GM19238 (cell line): ENCODE measurements around the gene IL13RA2.

ENCODE experiments used
- DNase-seq: peaks from one replicate; pipeline ENCODE4 v3.0.0; 2011; ENCODE audit warnings: low spot score; ENCODE audit not compliant: insufficient read length

The IL13RA2 gene, protein sequence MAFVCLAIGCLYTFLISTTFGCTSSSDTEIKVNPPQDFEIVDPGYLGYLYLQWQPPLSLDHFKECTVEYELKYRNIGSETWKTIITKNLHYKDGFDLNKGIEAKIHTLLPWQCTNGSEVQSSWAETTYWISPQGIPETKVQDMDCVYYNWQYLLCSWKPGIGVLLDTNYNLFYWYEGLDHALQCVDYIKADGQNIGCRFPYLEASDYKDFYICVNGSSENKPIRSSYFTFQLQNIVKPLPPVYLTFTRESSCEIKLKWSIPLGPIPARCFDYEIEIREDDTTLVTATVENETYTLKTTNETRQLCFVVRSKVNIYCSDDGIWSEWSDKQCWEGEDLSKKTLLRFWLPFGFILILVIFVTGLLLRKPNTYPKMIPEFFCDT

GRCh38 chrX:115017455-115017854 lies at the start of gene IL13RA2:
Gene IL13RA2, minus strand, starts transcription at chrX:115017616. Its CDS starts 347 bp downstream, at chrX:115017269.
- DNase-seq = no peak

GRCh38 chrX:115065304-115065703 lies 47.9 kb upstream of the IL13RA2 start:
- no peak for DNase-seq

GRCh38 chrX:115060013-115060412 lies 42.6 kb upstream of the IL13RA2 start:
- DNase-seq = no peak

DNA sequence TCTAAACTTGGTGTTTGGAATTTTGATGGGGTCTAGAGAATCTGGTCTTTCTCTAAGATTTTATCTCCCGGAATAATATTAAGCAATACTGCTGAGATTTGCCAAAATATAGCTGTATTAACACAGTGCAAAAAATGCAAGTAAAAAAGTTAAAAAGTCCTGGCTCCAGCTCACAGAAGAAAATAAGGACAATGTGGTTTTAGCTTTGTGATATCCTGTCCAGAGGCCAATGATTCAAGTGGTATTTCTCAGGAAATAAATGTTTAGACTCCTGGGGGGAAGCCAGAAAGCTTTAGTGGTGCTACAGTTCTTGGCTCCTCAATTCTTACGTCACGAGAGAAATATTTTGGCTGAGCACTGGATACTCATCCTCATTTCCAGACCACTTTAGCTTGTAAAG lies 40.9 kb upstream of the IL13RA2 start:
- no peak for DNase-seq

GRCh38 chrX:115054876-115055275 lies 37.5 kb upstream of the IL13RA2 start:
- no peak for DNase-seq

- no peak for DNase-seq
These were observed 35.8 kb upstream of the IL13RA2 start for GRCh38 chrX:115053223-115053622.

DNA sequence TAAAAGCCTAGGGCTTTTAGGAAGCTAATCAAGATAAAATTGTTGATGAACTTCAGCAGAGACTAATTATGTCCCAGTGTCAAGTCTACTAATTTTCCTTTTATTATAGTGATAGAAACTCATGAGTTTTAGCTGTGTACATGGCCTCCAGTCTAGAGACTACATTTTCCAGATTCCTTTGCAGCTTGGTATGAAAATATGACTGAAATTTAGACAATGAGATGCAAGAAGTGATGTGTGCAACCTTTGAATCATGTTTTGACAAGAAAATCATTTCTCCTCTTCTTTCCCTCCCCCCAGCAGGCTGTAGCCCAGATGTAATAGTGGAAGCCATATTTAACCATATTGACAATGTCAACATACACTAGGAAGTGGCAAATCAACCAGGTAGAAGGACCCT lies 30.3 kb upstream of the IL13RA2 start:
- no peak for DNase-seq

GRCh38 chrX:115047181-115047580 lies 29.8 kb upstream of the IL13RA2 start:
- DNase-seq = no peak

DNA sequence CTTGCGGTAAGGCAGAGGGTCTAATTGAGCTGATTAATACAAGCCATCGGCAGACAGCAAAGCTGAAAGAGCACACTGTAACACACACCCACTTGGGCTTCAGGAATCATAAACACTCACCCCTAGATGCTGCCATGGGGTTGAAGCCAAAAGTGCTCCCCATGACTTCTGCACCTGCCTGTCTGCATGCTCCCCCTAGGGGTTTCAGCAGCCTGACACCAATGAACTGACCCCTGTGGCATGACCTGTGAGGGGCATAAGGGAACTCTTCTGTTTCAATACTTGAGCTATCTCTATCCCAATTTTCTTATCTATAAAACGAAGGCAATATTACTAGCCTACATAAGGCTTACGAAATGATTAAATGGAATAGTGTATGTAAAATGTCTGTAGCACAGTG lies 23.0 kb upstream of the IL13RA2 start:
- DNase-seq = no peak

DNA sequence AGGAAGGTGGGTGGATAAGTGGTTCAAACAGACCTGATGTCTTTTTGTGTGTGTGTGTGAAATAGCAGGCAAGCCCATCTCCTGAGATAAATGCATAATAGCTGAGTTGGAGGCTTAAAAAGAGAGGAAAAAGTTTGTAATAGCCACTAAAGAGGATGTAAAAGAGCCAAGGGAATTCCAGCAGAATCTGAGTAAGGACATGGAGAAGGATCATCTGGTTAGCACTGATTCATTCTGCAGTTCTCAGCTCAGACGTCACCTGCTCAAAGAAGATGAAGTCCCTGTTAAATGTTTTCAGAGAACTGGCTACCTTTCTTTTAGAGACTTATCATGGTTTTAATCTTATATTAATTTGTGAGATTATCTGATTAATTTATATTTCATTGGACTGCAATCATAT lies 21.0 kb upstream of the IL13RA2 start:
- DNase-seq = no peak

- DNase-seq = no peak
These were observed 18.6 kb upstream of the IL13RA2 start for GRCh38 chrX:115036029-115036428.

- no peak for DNase-seq
These were observed 14.6 kb upstream of the IL13RA2 start for GRCh38 chrX:115031989-115032388.

GRCh38 chrX:115030625-115031024 lies 13.2 kb upstream of the IL13RA2 start:
- DNase-seq = no peak

- no peak for DNase-seq
These were observed 12.6 kb upstream of the IL13RA2 start for GRCh38 chrX:115029869-115030570.

GRCh38 chrX:115029440-115029839 lies 12.0 kb upstream of the IL13RA2 start:
- no peak for DNase-seq

DNA sequence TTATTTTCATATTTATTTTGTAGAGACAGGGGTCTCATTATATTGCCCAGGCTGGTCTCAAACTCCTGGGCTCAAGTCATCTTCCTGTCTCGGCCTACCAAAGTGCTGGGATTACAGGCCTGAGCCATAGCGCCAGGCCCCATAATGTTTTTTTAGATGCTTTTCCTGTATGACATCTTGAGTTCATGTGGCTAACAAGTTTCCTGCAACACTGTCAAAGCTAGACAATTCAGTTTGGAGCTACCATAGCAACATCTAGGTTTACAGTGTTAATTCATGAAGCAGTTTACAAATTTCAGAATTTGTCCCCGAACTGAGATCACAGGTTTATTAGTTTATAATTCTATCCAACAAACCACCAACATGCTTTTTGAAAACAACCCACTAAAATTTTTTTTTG lies 6.4 kb upstream of the IL13RA2 start:
- DNase-seq = no peak

GRCh38 chrX:115023139-115023538 lies 5.7 kb upstream of the IL13RA2 start:
- DNase-seq = no peak

DNA sequence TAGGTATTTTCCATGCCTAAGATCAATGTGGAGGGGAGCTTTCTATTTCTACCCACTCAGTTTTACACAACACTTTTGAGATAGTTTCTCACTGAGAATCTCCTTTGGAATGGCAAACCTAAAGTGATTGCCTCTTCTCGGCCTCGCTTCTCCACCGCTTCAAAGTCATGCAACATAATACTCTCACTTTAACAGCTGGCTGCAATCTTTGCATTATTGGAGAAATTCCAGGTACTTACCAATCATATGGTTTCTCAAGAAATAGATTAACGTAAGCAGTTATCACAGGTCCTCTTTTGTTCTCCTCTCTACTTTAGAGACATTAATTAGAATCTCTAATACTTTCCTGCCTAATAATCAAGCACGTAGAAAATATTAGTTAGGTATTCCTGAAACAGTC lies 3.7 kb upstream of the IL13RA2 start:
- DNase-seq = no peak

GRCh38 chrX:115018944-115019343 lies 1.5 kb upstream of the IL13RA2 start:
- DNase-seq = no peak

GRCh38 chrX:115018040-115018647 lies 728 bp upstream of the IL13RA2 start:
- no peak for DNase-seq

DNA sequence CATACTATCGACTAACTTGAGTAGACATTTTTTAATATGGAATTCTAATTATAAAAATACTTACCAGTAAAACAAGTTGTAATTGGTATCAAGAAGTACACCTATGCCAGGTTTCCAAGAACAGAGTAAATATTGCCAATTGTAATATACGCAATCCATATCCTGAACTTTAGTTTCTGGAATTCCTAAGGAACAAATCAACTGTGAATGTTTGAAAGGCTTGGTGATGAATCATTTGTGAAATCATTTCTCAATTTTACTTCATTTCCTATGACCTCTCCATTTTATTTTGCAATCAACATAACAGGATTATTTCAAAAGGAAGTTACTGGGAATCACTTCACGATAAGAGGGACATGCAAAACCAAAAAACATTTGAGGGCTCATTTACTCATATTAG lies 3.7 kb downstream of the IL13RA2 start:
- no peak for DNase-seq

- DNase-seq = no peak
These were observed 6.0 kb downstream of the IL13RA2 start for GRCh38 chrX:115011428-115011827.
